MM.1S (cell line): ENCODE data around the gene PXDC1.

Experiments
- DNase-seq: peaks from one replicate; pipeline ENCODE4 v3.0.0-alpha.2; 2015
- H2AFZ ChIP-seq: fragments of 300-600 bp; sonication (generic); 2 replicates; pipeline ENCODE4 v1.6.0; 2016; ENCODE audit warnings: antibody characterized with exemption, low read length
- H3F3A ChIP-seq: fragments of 300-600 bp; sonication (generic); 2 replicates; pipeline ENCODE4 v1.6.1; 2016; ENCODE audit warnings: mild to moderate bottlenecking, antibody characterized with exemption, low read length, moderate library complexity, mixed read lengths; ENCODE audit not compliant: insufficient read depth
- H3K27ac ChIP-seq: fragments of 300-600 bp; sonication (generic); 2 replicates; pipeline ENCODE4 v1.5.1; 2016; ENCODE audit warnings: mild to moderate bottlenecking, low read length
- H3K27me3 ChIP-seq: fragments of 300-600 bp; sonication (generic); replicated peaks from 2 replicates; pipeline ENCODE4 v1.6.0; 2016; ENCODE audit warnings: low read length; ENCODE audit not compliant: insufficient read depth
- H3K36me3 ChIP-seq: fragments of 300-600 bp; sonication (generic); replicated peaks from 2 replicates; pipeline ENCODE4 v1.6.1; 2016; ENCODE audit warnings: mild to moderate bottlenecking, low read length, mixed read lengths; ENCODE audit not compliant: insufficient read depth
- H3K4me1 ChIP-seq: fragments of 300-600 bp; sonication (generic); 2 replicates; pipeline ENCODE4 v1.6.1; 2016; ENCODE audit warnings: low read length, mixed read lengths
- H3K4me2 ChIP-seq: fragments of 300-600 bp; sonication (generic); 2 replicates; pipeline ENCODE4 v1.6.0; 2016; ENCODE audit warnings: low read depth, low read length
- H3K4me3 ChIP-seq: fragments of 300-600 bp; sonication (generic); 2 replicates; pipeline ENCODE4 v1.5.1; 2016; ENCODE audit warnings: low read length, mixed read lengths
- H3K79me2 ChIP-seq: fragments of 300-600 bp; sonication (generic); 2 replicates; pipeline ENCODE4 v1.6.1; 2016; ENCODE audit warnings: mixed run types, low read length, mixed read lengths
- H3K9ac ChIP-seq: fragments of 300-600 bp; sonication (generic); 2 replicates; pipeline ENCODE4 v1.6.1; 2016; ENCODE audit warnings: low read length, mixed read lengths
- H3K9me2 ChIP-seq: fragments of 300-600 bp; sonication (generic); replicated peaks from 2 replicates; pipeline ENCODE4 v1.6.1; 2016; ENCODE audit warnings: mild to moderate bottlenecking, low read length, mixed read lengths; ENCODE audit not compliant: insufficient read depth
- H3K9me3 ChIP-seq: fragments of 300-600 bp; sonication (generic); replicated peaks from 2 replicates; pipeline ENCODE4 v1.6.1; 2016; ENCODE audit warnings: mild to moderate bottlenecking, low read length, mixed read lengths; ENCODE audit not compliant: insufficient read depth
- H4K20me1 ChIP-seq: fragments of 300-600 bp; sonication (generic); 2 replicates; pipeline ENCODE4 v1.6.1; 2016; ENCODE audit warnings: mild to moderate bottlenecking, low read length, moderate library complexity, mixed read lengths; ENCODE audit not compliant: insufficient read depth
- CTCF ChIP-seq: fragments of 300-600 bp; sonication (generic); IDR thresholded peaks from 2 replicates; pipeline ENCODE4 v1.5.1; 2016; ENCODE audit warnings: antibody characterized with exemption, low read length, mixed read lengths
- EZH2 ChIP-seq: fragments of 300-600 bp; sonication (generic); optimal IDR thresholded peaks from 2 replicates; pipeline ENCODE3; 2017; ENCODE audit warnings: low read depth, mild to moderate bottlenecking, antibody characterized with exemption, low read length, mixed read lengths
- EZH2phosphoT487 ChIP-seq: fragments of 300-600 bp; sonication (generic); IDR thresholded peaks from 2 replicates; pipeline ENCODE4 v1.6.1; 2018; ENCODE audit warnings: antibody characterized with exemption, low read length

PXDC1 gene

GRCh38 chr6:3718407-3718806 lies 33.1 kb downstream of the PXDC1 start:
- Histone ChIP-seq H3K4me3 (no peak overlapping the region), H3K4me2 (no peak overlapping the region)
- TF ChIP-seq EZH2 = no peak
- no peak for TF ChIP-seq CTCF
- TF ChIP-seq EZH2phosphoT487 = no peak

GRCh38 chr6:3715285-3715684 lies 36.2 kb downstream of the PXDC1 start:
- Histone ChIP-seq H3K9me3 (no peaks in the 10 kb centered on the region), H3K27ac (no peak overlapping the region), H3F3A (no peaks in the 10 kb centered on the region), H3K4me2 (no peak overlapping the region), H2AFZ (no peak overlapping the region), H3K9me2 (no peaks in the 10 kb centered on the region), H3K4me3 (no peak overlapping the region), H3K79me2 (no peaks in the 10 kb centered on the region), H3K36me3 (no peaks in the 10 kb centered on the region), H4K20me1 (no peaks in the 10 kb centered on the region; the same call in 1 of the 2 replicates), H3K4me1 (no peaks in the 10 kb centered on the region), H3K27me3 (no peaks in the 10 kb centered on the region), H3K9ac (no peak overlapping the region)
- no peak for TF ChIP-seq CTCF
- TF ChIP-seq EZH2phosphoT487 = no peak
- TF ChIP-seq EZH2 = no peak
- no peak for DNase-seq

More at GRCh38 chr6:3718407-3718806, 33.1 kb downstream of the PXDC1 start:
- Histone ChIP-seq H3K9me3 (no peaks in the 10 kb centered on the region), H2AFZ (no peak overlapping the region), H3K27me3 (no peaks in the 10 kb centered on the region), H3F3A (no peaks in the 10 kb centered on the region), H3K36me3 (no peaks in the 10 kb centered on the region), H3K4me1 (no peaks in the 10 kb centered on the region), H4K20me1 (no peaks in the 10 kb centered on the region; the same call in 1 of the 2 replicates), H3K9ac (no peak overlapping the region), H3K27ac (no peak overlapping the region), H3K79me2 (no peaks in the 10 kb centered on the region), H3K9me2 (no peaks in the 10 kb centered on the region)
- no peak for DNase-seq

GRCh38 chr6:3714768-3715167 lies 36.7 kb downstream of the PXDC1 start:
- Histone ChIP-seq H3K36me3 (no peaks in the 10 kb centered on the region), H4K20me1 (no peaks in the 10 kb centered on the region; the same call in 1 of the 2 replicates), H3K4me3 (no peak overlapping the region), H3K27me3 (no peaks in the 10 kb centered on the region), H2AFZ (no peak overlapping the region), H3K9me3 (no peaks in the 10 kb centered on the region), H3F3A (no peaks in the 10 kb centered on the region), H3K79me2 (no peaks in the 10 kb centered on the region), H3K9me2 (no peaks in the 10 kb centered on the region), H3K27ac (no peak overlapping the region), H3K4me2 (no peak overlapping the region), H3K9ac (no peak overlapping the region), H3K4me1 (no peaks in the 10 kb centered on the region)
- no peak for DNase-seq
- no peak for TF ChIP-seq CTCF
- TF ChIP-seq EZH2 = no peak
- TF ChIP-seq EZH2phosphoT487 = no peak
